ENCODE measurements around the gene PGBD4. TPM values are rescaled to one million over a fixed set of nuclear protein-coding genes. Genes with fewer than 3 reads are reported as not detected.

The PGBD4 gene
- total RNA-seq = 1 to 10 TPM in 8 of 9 donors, under 1 TPM in 1; 0.95 to 2.1 (median 1.7) TPM
- under 1 TPM; 0.86 to 0.91 TPM for polyA plus RNA-seq
- long read RNA-seq, donor 1, full-length matches to known transcripts = 4 of 4 reads
- long read RNA-seq, donor 1, partial matches to known transcripts = 0 of 4 reads
- long read RNA-seq, donor 1, other reads (novel, unspliced or antisense) = 0 of 4 reads
- long read RNA-seq, donor 2, full-length matches to known transcripts = 22 of 23 reads
- long read RNA-seq, donor 2, partial matches to known transcripts = 0 of 23 reads
- long read RNA-seq, donor 2, other reads (novel, unspliced or antisense) = 1 of 23 reads
- long read RNA-seq, donor 3, full-length matches to known transcripts = 1 of 1 reads
- long read RNA-seq, donor 3, partial matches to known transcripts = 0 of 1 reads
- long read RNA-seq, donor 3, other reads (novel, unspliced or antisense) = 0 of 1 reads

DNA sequence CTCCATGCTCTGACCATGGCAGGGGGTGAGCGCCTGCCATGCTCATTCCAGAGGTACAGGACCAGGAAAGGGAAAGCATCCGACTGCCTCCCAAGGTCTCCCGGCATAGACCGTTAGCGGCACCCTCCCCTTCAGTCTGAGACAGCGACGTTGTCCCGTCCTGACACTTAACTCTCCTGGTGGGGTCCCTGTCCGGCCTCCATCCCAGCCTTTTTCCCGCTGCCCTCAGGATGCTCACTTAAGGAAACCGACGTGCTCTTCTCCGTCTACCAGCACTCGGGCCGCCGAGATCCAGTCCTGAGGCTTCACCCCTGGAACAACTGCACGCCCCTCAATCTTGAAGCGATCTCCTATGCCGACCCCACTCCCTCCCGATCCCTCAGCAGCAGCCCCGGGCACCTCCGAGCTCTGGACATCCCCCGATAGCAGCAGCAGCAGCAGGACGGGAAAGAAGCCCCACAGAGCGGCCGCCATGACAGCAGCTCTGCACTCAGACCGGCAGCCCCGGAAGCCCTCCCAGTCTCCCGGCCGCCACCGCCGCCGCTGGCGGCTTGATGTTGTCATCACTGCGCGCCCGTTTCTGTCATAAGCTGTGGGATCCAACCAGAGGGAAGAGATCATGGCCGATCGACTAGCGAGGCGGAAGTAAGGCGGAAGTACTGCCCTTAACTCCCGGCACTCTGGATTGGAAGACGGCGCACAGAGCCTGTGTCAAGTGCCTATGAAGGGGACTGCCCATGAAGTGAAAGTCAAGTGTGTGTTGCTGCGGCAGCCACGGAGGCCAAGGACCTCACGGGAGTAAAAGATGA is at the start of gene PGBD4, which contains the start of gene EMC7:
PGBD4 (plus strand) TSS at position 718 of the 809 bp plus-strand sequence. CDS start 449 bp downstream, outside the sequence.
EMC7 (minus strand) TSS at position 497 of the 809 bp plus-strand sequence; CDS start at position 474, 23 bp downstream.
- Histone ChIP-seq H3K4me1 (peaks cover 6 to 34% (median 22%) of the 10 kb centered on the region in 12 donors), H3K4me3 (peak within 1 kb of the TSS; percentile 72 to 95 (median 86)), H3K9me3 (no peaks in the 10 kb centered on the region), H3K27me3 (no peaks in the 10 kb centered on the region), H3K36me3 (peaks cover 0 to 4% (median 0%) of the 10 kb centered on the region in 9 donors), H3K27ac (peak within 1 kb of the TSS; percentile 4 to 95 (median 88))
- WGBS, 4 donors = 0 to 1% (median 0%) methylated on average over 34 to 48 of the region's 48 CpGs
- ATAC-seq = peak; percentile 100
- peak in 1 of 2 donors; percentile 77 for TF ChIP-seq POLR2A (IDR thresholded peaks at IDR 0.05)
- TF ChIP-seq, protein P1, sequence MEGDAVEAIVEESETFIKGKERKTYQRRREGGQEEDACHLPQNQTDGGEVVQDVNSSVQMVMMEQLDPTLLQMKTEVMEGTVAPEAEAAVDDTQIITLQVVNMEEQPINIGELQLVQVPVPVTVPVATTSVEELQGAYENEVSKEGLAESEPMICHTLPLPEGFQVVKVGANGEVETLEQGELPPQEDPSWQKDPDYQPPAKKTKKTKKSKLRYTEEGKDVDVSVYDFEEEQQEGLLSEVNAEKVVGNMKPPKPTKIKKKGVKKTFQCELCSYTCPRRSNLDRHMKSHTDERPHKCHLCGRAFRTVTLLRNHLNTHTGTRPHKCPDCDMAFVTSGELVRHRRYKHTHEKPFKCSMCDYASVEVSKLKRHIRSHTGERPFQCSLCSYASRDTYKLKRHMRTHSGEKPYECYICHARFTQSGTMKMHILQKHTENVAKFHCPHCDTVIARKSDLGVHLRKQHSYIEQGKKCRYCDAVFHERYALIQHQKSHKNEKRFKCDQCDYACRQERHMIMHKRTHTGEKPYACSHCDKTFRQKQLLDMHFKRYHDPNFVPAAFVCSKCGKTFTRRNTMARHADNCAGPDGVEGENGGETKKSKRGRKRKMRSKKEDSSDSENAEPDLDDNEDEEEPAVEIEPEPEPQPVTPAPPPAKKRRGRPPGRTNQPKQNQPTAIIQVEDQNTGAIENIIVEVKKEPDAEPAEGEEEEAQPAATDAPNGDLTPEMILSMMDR (IDR thresholded peaks at IDR 0.05) = no peak
- intact Hi-C loops (cut with DNase I) = loop anchor here (1.0 to 10.0 kb wide), 12 partner anchors 67 to 266 kb away; partner anchors contain the start of genes LPCAT4 (in 5 of the 10), EMC4 (in 3 of the 10), KATNBL1 (in 3 of the 10) and AVEN (in 1 of the 10)
- DNase-seq = peak; percentile 99

DNA sequence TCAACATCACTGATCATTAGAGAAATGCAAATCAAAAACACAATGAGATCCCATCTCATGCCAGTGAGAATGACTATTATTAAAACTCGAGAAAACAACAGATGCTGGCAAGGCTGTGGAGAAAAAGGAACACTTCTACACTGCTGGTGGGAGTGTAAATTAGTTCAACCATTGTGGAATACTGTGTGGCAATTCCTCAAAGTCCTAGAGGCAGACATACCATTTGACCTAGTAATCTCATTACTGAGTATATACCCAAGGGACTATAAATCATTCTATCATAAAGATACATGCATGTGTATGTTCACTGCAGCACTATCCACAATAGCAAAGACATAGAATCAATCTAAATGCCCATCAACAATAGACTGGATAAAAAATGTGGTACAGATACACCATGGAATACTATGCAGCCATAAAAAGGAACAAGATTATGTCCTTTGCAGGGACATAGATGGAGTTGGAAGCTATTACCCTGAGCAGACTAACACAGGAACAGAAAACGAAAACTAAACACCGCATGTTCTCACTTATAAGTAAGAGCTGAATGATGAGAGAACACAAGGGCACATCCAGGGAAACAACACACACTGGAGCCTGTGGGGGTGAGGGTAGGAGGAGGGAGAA is 47.7 kb upstream of the PGBD4 start:
- no peaks in the 10 kb centered on the region for H3K27me3 ChIP-seq
- H3K36me3 ChIP-seq = no peaks in the 10 kb centered on the region
- H3K4me3 ChIP-seq = no peak overlapping the region
- H3K27ac ChIP-seq = no peak overlapping the region
- intact Hi-C loops (cut with DNase I) = no loop called here
- H3K9me3 ChIP-seq = peaks cover 0 to 42% (median 15%) of the 10 kb centered on the region in 12 donors
- no peak for ATAC-seq
- WGBS, 4 donors = 94 to 96% (median 95%) methylated on average over 3 of the region's 3 CpGs
- peaks cover 0 to 7% (median 0%) of the 10 kb centered on the region in 12 donors for H3K4me1 ChIP-seq
- no peak for TF ChIP-seq POLR2A (IDR thresholded peaks at IDR 0.05)
- TF ChIP-seq, protein P1 (IDR thresholded peaks at IDR 0.05) = no peak
- no peak for DNase-seq

DNA sequence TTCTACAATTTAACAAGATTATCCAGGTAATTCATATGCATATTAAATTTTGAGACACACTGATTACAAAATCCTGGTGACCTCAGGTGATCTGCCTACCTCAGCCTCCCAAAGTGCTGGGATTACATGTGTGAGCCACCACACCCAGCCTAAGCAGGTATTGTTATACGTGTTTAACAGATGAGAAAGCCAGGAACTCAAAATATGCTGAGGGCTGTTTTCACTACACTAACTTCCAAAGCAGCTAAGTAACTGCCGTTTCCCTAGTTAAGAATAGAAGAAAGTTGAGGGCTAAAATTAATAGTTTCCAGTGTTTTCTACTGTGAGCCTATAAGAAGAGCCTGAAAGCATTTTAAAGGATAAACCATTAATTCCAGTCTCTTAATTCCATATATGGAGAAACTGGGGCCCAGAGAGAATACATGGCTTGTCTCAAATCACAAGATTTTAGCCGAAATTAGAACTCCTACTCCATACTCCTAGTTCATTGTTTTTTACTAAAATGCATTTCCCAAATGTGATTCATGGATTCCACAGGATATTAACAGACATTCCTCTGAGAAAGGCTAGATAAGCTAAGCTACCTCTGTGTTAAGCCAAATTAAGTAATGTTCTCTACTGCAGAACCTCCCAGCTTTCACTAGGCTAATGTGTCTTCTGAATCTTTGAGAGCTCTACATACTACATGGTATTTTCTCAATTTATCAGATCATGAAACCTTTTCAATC is 45.9 kb upstream of the PGBD4 start:
- intact Hi-C loops (cut with DNase I) = no loop called here
- no peak overlapping the region for H3K4me3 ChIP-seq
- H3K36me3 ChIP-seq = no peaks in the 10 kb centered on the region
- ATAC-seq (peak in 3 of 4 donors; percentile 64 to 83 (median 75)), DNase-seq (no peak)
- H3K9me3 ChIP-seq = peaks cover 0 to 23% (median 2%) of the 10 kb centered on the region in 12 donors
- TF ChIP-seq POLR2A (IDR thresholded peaks at IDR 0.05) = no peak
- H3K27me3 ChIP-seq = no peaks in the 10 kb centered on the region
- WGBS, 4 donors = 40 to 59% (median 53%) methylated on average over 3 of the region's 3 CpGs
- H3K27ac ChIP-seq = peak overlapping the region in 5 of 12 donors; percentile 42 to 64 (median 51)
- H3K4me1 ChIP-seq = peaks cover 0 to 7% (median 0%) of the 10 kb centered on the region in 12 donors

DNA sequence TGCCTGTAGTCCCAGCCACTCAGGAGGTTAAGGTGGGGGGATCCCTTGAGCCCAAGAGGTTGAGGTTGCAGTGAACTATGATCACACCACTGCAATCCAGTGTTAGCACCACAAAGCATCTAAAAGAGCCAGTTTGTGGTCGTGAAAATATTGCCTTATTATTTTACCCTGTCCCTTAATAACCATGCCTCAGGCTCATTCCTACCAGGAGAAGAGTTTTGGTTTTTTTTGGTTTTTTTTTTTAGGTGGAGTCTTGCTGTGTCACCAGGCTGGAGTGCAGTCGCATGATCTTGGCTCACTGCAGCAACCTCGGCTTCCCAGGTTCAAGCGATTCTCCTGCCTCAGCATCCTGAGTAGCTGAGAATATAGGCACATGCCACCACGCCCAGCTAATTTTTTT is 45.0 kb upstream of the PGBD4 start:
- intact Hi-C loops (cut with DNase I) = no loop called here
- Histone ChIP-seq H3K4me1 (peaks cover 0 to 7% (median 0%) of the 10 kb centered on the region in 12 donors), H3K9me3 (peaks cover 0 to 14% (median 0%) of the 10 kb centered on the region in 12 donors), H3K4me3 (no peak overlapping the region), H3K27ac (peak overlapping the region in 2 of 12 donors; percentile 43 to 64), H3K27me3 (no peaks in the 10 kb centered on the region), H3K36me3 (no peaks in the 10 kb centered on the region)
- 76 to 89% (median 88%) methylated on average over 5 of the region's 5 CpGs for WGBS, 4 donors
- DNase-seq (no peak), ATAC-seq (no peak)
- TF ChIP-seq, protein P1 (IDR thresholded peaks at IDR 0.05) = no peak
- no peak for TF ChIP-seq POLR2A (IDR thresholded peaks at IDR 0.05)
